Activated CD4-positive, alpha-beta T cell treated with anti-CD3 and anti-CD28 coated beads for 1 hour (primary cell): ENCODE results near the gene C1QTNF5.

Experiments used
- DNase-seq: peaks from one replicate; pipeline ENCODE4 v3.0.0-alpha.2; 2020

C1QTNF5 gene

DNA sequence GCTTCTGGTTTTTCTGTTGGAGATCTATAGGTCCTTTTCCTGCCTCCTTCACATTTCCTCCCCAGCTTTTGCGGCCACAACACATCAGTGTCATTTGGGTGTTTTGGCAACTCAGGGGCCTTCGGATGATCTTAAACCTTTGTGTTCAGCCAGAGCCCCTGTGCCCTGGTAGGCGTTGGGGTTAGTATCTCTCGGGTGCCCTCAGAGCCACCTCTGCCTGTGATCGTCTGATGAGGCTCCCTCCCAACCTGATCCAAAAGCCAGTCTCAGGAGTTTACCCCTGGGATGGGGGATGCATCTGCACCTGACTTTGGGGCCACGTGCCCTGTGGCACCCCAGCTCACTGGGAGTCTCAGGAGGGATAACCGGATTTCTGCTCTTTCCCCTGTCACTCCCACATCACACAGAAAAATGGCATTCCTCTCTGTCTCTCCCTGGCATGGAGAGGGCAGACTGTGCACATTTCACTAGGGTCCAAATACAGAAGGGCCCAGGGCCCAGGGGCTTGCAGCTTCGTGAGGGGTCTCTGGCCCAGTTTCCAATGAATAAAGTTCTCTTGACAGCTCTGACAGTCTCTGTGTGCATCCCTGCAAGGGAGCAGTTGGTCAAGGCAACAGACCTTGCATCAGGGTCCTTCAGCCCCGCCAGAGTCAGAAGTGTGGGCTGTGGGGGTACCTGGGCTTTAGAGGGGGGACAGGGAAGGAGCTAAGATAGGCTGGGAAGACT is 3.8 kb downstream of the C1QTNF5 start:
- DNase-seq = no peak

DNA sequence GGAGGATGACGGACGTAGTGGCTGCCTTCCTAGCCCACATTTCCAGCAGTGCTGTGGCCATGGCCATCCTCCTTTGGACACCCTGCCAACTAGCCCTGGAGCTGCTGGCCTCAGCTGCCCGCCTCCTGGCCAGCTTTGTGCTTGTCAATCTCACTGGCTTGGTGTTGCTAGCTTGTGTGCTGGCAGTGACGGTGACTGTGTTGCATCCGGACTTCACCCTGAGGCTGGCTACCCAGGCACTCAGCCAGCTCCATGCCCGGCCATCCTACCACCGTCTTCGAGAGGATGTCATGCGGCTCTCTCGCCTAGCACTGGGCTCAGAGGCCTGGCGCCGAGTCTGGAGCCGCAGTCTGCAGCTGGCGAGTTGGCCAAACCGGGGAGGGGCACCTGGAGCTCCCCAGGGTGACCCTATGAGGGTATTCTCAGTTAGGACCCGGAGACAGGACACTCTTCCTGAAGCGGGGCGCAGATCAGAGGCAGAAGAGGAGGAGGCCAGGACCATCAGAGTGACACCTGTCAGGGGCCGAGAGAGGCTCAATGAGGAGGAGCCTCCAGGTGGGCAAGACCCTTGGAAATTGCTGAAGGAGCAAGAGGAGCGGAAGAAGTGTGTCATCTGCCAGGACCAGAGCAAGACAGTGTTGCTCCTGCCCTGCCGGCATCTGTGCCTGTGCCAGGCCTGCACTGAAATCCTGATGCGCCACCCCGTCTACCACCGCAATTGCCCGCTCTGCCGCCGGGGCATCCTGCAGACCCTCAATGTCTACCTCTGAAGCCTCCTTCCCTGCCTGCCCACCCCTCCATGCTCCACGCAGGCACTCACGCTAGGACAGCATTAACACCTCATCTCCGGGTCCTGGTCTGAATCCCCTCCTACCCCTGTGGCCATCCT is 4.8 kb downstream of the C1QTNF5 start:
- DNase-seq = no peak

DNA sequence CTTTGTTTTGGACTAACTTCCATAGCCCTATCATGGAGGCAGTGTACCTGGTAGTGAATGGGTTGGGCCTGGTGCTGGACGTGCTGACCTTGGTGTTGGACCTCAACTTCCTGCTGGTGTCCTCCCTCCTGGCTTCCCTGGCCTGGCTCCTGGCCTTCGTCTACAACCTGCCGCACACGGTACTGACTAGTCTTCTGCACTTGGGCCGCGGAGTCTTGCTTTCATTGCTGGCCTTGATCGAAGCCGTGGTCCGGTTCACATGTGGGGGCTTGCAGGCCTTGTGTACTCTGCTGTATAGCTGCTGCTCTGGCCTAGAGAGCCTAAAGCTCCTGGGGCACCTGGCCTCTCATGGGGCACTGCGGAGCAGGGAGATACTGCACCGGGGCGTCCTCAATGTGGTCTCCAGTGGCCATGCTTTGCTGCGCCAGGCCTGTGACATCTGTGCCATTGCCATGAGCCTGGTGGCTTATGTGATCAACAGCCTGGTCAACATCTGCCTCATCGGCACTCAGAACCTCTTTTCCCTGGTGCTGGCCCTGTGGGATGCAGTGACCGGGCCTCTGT is 5.5 kb downstream of the C1QTNF5 start:
- DNase-seq = no peak

DNA sequence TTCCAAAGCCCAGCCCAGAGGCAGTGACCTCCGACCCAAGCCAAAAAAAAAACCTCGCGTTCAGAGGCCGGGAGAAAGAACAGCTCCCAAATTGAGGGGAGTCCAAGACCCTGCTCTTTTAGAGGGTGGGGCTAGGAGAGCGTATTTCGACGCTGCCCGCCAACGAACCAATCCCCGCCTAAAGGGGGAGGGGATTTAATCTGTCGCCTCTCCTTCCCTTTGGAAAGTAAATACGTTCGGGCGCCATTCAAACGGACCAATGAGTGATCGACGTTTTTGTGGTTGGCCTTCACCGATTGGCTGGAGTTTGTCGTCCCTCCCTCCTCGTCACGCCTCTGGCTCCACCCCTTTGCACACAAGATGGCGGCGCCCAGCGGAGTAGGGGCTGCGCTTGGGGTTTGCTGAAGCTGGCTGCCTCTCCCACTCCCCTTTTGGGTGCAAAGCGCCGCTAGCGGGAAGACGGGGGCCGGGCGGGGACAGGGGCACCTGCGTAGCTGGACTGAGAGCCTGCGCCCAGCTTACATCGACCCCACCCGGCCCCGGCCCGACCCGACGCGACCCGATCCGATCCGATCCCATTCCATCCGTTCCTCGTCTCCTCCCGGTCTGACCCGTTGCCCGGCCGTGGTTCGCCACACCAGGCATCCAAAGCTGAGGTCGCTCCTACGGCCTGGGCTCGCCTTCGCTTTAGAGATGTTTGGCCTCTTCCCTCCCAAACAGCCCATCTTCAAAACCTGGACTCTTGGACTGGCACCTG is 6.3 kb downstream of the C1QTNF5 start, which contains the start of gene RNF26:
RNF26 (plus strand) TSS at position 354 of the 757 bp plus-strand sequence. CDS start 596 bp downstream, outside the sequence.
- DNase-seq = peak; percentile 88

DNA sequence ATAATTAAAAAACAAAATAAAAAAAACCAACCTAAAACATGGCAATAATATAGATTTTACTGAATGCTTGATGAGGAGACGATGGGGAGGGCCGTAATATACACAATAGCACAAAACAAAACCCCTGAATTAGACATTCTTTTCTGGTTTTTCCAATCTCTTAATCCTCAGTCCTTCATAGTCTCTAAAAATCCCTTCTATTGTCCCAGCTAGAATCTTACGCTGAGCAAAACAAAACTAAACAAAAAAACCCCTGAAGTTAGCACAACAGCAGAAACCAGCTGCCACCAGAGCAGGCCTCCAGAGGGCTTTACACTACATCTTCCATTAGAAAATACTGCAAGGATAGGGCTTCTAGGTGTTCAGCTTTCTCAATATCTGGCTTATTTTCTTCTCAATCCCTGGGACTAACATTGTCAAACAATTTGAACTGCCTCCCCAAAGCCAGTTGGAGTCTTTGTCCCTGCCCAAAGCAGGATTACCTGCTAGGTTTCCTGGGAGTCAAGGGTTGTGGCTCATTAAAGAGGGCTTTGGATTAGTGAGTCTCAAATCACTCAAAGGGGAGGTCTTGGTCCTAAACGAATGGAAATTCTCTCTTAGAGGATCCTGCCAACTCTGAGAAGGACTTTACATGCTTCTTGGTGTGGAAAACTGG is 8.4 kb downstream of the C1QTNF5 start:
- DNase-seq = no peak

DNA sequence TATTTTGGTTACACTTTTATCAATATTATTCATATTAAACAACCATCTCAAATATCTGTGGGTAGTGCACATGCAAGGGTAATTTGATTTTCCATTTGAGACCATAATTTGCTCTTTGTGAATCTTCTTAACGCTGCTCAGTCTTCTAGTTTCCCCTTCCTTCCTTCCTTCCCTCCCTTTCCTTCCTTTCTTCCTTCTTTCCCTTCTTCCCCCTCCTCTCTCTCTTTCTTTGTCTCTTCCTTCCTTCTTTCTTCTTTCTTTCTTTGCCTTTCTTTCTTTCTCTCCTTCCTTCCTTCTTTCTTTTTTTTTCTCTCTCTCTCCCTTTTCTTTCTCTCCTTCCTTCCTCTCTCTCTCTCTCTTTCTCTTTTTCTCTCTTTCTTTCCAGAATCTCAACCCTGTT is 10.4 kb downstream of the C1QTNF5 start:
- DNase-seq = no peak

DNA sequence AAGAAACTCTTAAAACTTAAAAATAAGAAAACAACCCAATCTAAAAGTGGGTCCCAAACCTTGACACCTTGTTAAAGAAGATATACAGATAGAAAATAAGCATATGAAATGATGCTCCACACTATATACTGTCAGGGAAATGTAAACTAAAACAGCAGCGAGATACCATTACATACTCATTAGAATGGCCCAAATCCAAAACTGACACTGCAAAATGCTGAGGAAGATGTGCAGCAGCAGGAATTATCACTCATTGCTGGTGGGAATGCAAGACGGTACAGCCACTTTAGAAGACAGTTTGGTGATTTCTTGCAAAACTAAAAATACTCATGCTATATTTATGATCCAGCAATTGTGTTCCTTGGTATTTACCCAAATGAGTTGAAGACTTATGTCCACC is 11.4 kb downstream of the C1QTNF5 start:
- DNase-seq = no peak

DNA sequence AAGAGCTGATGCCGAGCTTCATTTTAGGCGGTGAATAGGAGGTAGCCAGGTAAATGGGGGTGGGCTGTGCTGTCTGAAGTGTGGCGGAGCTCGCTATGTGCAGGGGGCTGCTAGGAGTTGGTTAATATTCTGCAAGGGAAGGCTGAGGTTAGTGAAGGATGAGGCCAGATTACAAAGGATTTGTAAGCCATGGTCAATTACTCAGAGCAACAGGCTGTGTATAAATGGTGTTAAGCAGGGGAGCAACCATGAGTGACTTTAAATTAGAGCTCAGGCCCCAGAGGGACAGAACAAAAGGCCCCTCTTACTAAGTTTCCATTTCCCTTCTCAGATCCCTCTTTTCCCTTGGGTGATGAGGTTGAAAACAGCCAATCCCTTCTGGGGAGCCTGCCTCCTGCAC is 16.5 kb downstream of the C1QTNF5 start:
- no peak for DNase-seq

DNA sequence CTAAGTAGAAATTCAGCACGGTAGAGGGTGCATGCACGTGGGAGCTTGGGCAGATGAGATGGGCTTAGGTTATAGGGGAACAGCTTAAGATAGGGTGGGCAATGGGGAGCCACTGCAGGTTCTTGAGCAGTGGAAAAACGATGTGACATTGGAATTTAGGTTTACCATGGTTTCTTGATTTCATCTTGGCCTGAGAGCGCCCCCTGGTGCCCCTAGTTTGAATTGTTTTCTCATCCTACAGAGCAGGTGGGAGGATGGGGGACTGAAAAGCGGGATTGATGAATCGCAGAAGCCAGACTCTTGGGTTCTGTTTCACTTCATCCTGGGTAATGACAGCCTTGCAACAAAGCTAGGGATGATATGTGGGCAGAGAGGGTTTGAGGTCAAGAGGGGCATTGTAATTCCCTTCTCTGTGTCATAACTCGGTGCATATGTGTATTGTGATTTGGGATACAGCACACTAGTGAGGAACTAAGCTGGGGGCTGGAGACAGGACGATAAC is 17.1 kb downstream of the C1QTNF5 start:
- peak; percentile 63 for DNase-seq

DNA sequence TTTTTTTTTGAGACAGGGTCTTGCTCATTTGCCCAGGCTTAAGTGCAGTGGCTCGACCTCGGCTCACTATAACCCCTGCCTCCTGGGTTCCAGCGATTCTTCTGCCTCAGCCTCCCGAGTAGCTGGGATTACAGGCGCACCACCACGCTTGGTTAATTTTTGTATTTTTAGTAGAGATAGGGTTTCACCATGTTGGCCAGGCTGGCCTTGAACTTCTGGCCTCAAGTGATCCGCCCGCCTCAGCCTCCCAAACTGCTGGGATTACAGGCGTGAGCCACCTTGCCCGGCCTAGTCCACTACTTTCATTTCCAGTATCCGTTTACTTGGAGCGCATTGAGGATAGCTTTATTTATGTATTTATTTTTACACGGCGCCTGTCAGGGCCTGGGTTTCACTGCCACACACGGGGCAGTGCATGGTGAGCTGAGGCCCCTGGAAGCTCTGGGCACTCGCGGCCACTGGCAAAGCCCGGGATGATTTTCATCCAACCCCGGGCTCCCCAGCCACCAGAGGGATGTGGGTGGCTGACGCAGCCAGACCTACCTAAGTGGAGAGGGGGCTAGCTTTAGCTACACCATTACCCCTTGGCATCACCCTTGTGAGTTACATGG is 17.7 kb downstream of the C1QTNF5 start:
- DNase-seq = no peak

DNA sequence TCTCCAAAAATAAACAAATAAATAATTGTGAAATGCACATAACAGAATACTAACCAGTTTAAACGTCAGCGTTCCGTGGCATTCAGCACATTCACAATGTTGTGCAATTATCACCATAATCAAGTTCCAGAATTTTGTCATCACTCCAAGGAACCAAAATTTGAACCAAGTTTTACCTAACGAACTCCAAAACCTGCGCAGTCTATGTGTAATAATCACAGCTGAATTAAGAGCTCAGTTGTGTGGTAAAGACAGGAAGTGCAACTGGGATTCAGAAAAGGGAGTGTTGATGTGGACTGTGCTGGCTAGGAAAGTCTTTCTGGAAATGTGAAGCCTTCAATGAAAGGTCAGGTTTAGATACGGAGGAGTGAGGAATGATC is 18.3 kb downstream of the C1QTNF5 start:
- no peak for DNase-seq

DNA sequence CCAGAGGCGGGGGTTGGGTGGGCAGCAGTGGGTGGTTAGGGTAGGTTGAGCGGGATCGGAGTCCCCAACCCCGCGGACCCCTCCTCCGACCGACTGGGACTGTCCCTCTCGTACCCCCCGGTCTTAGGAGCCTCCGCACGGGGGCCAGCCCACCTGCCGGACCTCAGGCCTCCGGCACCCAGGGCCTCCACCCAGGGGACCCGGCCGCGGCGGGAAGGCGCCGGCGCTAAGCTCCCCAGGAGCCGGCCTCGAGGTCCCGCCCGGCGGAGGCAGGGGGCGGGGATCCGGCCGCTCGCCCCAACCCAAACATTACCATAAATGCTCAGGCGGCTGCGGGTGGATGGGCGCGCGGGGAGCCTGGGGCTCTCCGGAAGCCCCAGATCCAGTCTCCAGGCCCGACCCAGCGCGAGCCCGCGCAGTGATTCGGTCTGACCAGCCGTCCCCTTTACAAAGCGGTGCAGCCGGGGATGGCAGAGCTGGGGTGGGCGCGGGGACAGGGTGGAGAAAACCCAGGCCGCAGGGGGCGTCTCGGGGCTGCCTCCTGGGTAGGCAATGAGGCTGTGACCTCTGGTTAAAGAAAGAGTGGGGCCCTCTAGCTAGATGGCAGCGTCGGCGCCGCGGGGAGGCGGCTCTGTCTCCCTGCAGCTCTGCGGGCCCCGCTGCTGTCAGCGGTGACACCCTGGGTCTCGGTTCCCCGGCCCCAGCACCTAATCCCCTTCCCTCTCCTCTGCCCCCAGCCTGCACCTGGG is 19.7 kb downstream of the C1QTNF5 start:
- DNase-seq = no peak

DNA sequence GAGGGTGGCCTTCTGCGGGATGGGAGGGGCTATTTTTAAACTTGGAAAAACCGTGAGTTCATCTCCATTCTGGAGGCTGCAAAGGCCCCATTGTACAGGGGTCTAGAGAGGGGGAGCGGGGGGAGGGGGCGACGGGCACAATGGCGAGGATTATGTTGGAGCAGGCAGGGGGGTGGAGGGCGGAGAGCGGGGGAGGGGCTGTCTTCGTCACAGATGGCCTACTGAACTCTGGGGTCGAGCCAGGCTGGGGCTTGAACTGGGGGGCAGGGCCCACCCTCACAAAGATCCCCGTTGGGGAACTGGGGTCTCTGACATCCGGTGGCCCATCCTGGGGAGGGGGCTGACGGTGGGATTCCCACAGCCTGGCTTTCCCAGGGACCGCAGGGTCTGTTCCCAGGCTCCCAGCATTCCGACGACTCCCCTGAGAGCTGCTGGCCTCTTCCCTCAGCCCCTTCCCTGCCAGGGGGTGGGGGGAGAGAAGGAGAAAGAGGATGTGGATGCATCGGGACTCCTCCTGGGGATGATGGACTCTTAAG is 20.4 kb downstream of the C1QTNF5 start:
- no peak for DNase-seq

DNA sequence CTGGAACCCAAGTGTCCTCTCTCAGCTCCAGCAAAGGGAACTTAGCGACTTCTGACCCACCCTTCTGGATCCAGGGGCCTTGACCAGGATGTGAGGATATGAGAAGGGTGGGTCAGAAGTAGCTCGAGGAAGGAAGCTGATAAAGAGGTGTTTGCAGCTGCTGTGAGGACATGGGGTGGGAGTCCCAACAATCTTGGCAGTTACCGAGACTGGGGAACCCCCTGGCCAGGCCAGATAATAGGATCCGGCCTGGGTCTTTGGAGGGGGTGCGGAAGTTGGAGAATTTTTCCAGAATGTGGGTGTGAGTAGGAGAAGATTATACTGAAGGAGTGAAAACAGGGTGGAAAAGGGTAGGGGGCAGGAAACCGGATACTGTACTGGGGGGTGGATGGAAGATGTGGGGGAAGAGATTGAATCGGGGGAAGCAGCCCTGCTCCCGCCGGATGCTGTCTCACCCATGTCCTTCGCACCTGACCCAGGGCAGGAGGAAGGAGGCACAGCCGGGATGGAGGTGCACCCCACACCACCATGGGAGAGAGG is 20.9 kb downstream of the C1QTNF5 start:
- no peak for DNase-seq

DNA sequence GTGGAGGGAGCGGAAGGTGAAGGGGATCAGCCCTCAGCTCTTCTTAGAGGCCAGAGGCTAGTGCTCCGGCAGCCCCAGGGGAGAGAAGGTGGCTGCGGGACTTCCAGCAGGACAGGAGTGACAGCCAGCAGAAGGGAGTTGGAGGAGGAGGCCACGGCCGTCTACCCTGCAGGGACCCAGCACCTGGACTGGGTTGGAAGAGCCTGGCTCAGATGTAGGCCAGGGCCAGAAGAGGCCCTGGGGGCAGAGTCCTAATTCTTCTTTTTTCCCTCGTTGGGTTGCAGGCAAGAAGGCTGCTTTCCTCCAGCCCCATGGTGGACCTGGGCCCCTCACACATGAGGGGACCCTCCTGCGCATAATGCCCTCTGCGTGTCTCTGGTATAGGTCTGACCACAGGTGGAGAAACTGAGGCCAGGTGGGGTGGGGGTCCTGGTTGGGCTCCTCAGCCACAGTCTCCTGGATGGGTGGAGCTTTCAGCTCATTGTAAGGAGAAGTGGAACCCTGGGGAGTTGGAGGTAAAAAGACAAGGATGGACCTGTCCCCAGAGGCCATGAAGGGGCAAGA is 21.5 kb downstream of the C1QTNF5 start:
- DNase-seq = no peak

DNA sequence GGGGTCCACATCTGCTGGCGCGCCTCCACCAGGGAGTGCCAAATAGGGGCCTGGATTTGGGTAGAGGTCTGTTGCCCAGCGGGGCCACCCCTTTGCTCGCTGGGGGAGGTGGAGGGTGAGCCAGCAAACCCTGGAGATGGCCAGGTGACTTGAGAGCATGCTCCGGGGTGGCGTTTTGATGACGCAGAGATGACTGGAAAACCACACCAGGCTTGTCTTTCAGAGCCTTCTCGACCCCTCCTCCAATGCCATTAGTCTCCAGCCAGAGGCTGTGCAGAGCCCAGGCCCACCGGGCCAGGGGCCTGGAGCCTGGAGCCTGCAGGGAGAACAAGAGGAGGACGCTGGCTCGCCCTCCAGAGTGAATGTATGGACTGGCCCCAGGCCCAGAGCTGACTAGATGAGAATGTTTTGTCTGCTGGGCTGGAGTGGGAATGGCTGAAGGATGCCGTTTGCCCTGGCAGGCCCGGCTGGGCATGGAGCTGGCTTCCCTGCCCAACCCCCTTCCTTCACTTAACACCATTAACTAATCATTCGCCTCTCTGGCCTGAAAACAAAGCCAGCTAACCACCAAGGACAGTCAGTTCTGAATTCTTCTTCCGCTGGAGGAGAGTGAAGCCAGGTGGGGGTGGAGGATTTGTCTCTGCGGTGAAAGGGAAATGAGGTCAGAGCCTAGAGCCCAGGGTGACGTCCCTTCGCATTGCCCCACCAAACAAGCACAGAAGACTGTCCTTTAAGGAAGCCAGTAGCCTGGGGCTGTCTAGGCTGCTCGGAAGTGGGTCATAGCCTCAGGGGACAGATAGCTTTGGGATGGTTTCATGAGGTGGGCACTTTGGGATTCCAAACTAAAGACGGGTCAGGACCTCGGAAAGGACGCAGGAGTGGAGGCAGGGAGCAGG is 22.2 kb downstream of the C1QTNF5 start:
- DNase-seq = no peak

DNA sequence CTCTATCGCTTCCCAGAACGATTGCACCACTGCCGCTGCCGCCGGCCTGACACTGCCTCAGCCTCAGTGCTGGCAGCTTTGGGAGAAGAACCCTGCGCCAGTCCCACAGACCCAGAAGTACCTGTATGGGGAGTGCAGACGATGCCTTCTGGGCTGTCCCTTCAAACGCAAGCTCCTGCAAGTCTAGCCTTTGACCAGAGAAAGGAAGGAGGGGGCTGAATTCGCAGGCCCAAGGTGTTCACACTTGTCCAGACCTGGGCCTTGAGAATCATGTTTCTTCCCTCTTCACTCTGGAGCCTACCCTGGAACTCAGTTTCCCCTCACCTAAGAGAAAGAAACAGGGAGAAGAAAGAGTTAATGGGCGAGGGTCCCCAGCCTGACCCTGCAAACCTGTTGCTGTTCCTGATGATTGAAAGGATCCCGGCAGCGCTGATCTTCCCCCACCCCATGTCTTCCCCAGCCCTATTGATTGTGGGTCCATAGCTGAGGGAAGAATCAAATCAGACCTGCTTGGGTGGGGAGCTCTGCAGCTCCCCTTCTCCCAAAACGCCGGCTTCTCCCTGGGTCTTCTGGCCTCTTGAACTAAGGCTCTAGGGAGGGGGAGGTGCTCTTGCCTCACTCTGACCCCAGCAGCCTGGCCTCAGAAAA is 23.0 kb downstream of the C1QTNF5 start:
- DNase-seq = no peak
